ENCODE data around the gene UBFD1. TPM values are rescaled to one million over a fixed set of nuclear protein-coding genes. Genes with fewer than 3 reads are reported as not detected.
"Not testable (repeated sequence)": the region's sequence is repeated elsewhere in the genome, so short reads cannot be mapped to it uniquely, and the experiment has no call there.

Gene UBFD1
- total RNA-seq, 2 experiments from 2014 or later = 53.7 to 59.5 TPM

GRCh38 chr16:23609929-23610328, 52.4 kb downstream of the UBFD1 start:
- no peaks in the 10 kb centered on the region for H3K4me1 Mint-ChIP-seq (ENCODE audit: low read depth)
- H3K36me3 Mint-ChIP-seq (ENCODE audit: low read depth) = peaks cover 36% of the 10 kb centered on the region
- ATAC-seq (ENCODE audit: poor library complexity) (no peak), DNase-seq (no peak)
- intact Hi-C loops (cut with DNase I, micrococcal nuclease) = no loop called here
- no peak overlapping the region for H3K4me3 Mint-ChIP-seq
- Histone ChIP-seq H3K27me3 (ENCODE audit: control insufficient read depth in 1 of 2, insufficient read depth in 2 of 2, low read length in 2 of 2) (no peaks in the 10 kb centered on the region), H3K4me1 (ENCODE audit: insufficient read depth, low read length) (no peaks in the 10 kb centered on the region), H3K9me3 (ENCODE audit: control insufficient read depth in 1 of 2, insufficient read depth in 1 of 2, low read length in 2 of 2) (no peaks in the 10 kb centered on the region), H3K36me3 (ENCODE audit: insufficient read depth, low read length) (peaks cover 18% of the 10 kb centered on the region), H3K27ac (ENCODE audit: low read depth in 1 of 2, low read length in 2 of 2) (no peak overlapping the region), H3K4me3 (ENCODE audit: low read length) (no peak overlapping the region)
- CTCF ChIA-PET = no interaction called here
- no peak overlapping the region for H3K27ac Mint-ChIP-seq
- H3K9me3 Mint-ChIP-seq = no peaks in the 10 kb centered on the region
- no peaks in the 10 kb centered on the region for H3K27me3 Mint-ChIP-seq
- TF ChIP-seq CTCF (IDR thresholded peaks at IDR 0.05) = no peak
- POLR2A ChIA-PET = no interaction called here

GRCh38 chr16:23610905-23611304, 53.4 kb downstream of the UBFD1 start:
- intact Hi-C loops (cut with DNase I, micrococcal nuclease) = not testable (repeated sequence)

GRCh38 chr16:23611936-23612335, 54.4 kb downstream of the UBFD1 start:
- no peak overlapping the region for H3K4me3 Mint-ChIP-seq
- no peaks in the 10 kb centered on the region for H3K4me1 Mint-ChIP-seq (ENCODE audit: low read depth)
- H3K36me3 Mint-ChIP-seq (ENCODE audit: low read depth) = peaks cover 33% of the 10 kb centered on the region
- Histone ChIP-seq H3K4me1 (ENCODE audit: insufficient read depth, low read length) (no peaks in the 10 kb centered on the region), H3K9me3 (ENCODE audit: control insufficient read depth in 1 of 2, insufficient read depth in 1 of 2, low read length in 2 of 2) (no peaks in the 10 kb centered on the region), H3K27ac (ENCODE audit: low read depth in 1 of 2, low read length in 2 of 2) (no peak overlapping the region), H3K27me3 (ENCODE audit: control insufficient read depth in 1 of 2, insufficient read depth in 2 of 2, low read length in 2 of 2) (no peaks in the 10 kb centered on the region), H3K36me3 (ENCODE audit: insufficient read depth, low read length) (peaks cover 19% of the 10 kb centered on the region), H3K4me3 (ENCODE audit: low read length) (no peak overlapping the region)
- H3K9me3 Mint-ChIP-seq = no peaks in the 10 kb centered on the region
- POLR2A ChIA-PET = no interaction called here
- intact Hi-C loops (cut with DNase I, micrococcal nuclease) = no loop called here
- TF ChIP-seq CTCF (IDR thresholded peaks at IDR 0.05) = no peak
- no peak for DNase-seq
- CTCF ChIA-PET = no interaction called here
- no peak for ATAC-seq (ENCODE audit: poor library complexity)
- no peak overlapping the region for H3K27ac Mint-ChIP-seq
- no peaks in the 10 kb centered on the region for H3K27me3 Mint-ChIP-seq

More at GRCh38 chr16:23610905-23611304, 53.4 kb downstream of the UBFD1 start:
- H3K27me3 ChIP-seq (ENCODE audit: control insufficient read depth in 1 of 2, insufficient read depth in 2 of 2, low read length in 2 of 2); ATAC-seq (ENCODE audit: poor library complexity); H3K27ac Mint-ChIP-seq; H3K27ac ChIP-seq (ENCODE audit: low read depth in 1 of 2, low read length in 2 of 2); H3K4me3 Mint-ChIP-seq; POLR2A ChIA-PET; H3K9me3 Mint-ChIP-seq; H3K4me1 ChIP-seq (ENCODE audit: insufficient read depth, low read length); DNase-seq; H3K9me3 ChIP-seq (ENCODE audit: control insufficient read depth in 1 of 2, insufficient read depth in 1 of 2, low read length in 2 of 2); H3K4me1 Mint-ChIP-seq (ENCODE audit: low read depth); H3K4me3 ChIP-seq (ENCODE audit: low read length); CTCF ChIA-PET; H3K27me3 Mint-ChIP-seq: not testable (repeated sequence)
- peaks cover 31% of the 10 kb centered on the region for H3K36me3 Mint-ChIP-seq (ENCODE audit: low read depth)
- peaks cover 18% of the 10 kb centered on the region for H3K36me3 ChIP-seq (ENCODE audit: insufficient read depth, low read length)

- Mint-ChIP-seq H3K36me3 (ENCODE audit: low read depth) (peaks cover 54% of the 10 kb centered on the region), H3K4me1 (ENCODE audit: low read depth) (no peaks in the 10 kb centered on the region), H3K27me3 (no peaks in the 10 kb centered on the region), H3K27ac (no peak overlapping the region), H3K4me3 (no peak overlapping the region), H3K9me3 (no peaks in the 10 kb centered on the region)
- Histone ChIP-seq H3K4me3 (ENCODE audit: low read length) (no peak overlapping the region), H3K27me3 (ENCODE audit: control insufficient read depth in 1 of 2, insufficient read depth in 2 of 2, low read length in 2 of 2) (no peaks in the 10 kb centered on the region), H3K27ac (ENCODE audit: low read depth in 1 of 2, low read length in 2 of 2) (no peak overlapping the region), H3K36me3 (ENCODE audit: insufficient read depth, low read length) (peaks cover 17% of the 10 kb centered on the region), H3K9me3 (ENCODE audit: control insufficient read depth in 1 of 2, insufficient read depth in 1 of 2, low read length in 2 of 2) (no peaks in the 10 kb centered on the region), H3K4me1 (ENCODE audit: insufficient read depth, low read length) (no peaks in the 10 kb centered on the region)
- no peak for DNase-seq
- no peak for ATAC-seq (ENCODE audit: poor library complexity)
- ChIA-PET POLR2A (no interaction called here), CTCF (no interaction called here)
- intact Hi-C loops (cut with DNase I, micrococcal nuclease) = no loop called here
- no peak for TF ChIP-seq CTCF (IDR thresholded peaks at IDR 0.05)
These were observed 58.3 kb downstream of the UBFD1 start for GRCh38 chr16:23615805-23616204.

Measured in CD4-positive, alpha-beta T cell (primary cell).